ENCODE results near the gene CEP295NL. TPM values are rescaled to one million over a fixed set of nuclear protein-coding genes. Genes with fewer than 3 reads are reported as not detected.

The CEP295NL gene
- total RNA-seq, 1 experiment from 2014 or later, result 1.8 TPM

DNA sequence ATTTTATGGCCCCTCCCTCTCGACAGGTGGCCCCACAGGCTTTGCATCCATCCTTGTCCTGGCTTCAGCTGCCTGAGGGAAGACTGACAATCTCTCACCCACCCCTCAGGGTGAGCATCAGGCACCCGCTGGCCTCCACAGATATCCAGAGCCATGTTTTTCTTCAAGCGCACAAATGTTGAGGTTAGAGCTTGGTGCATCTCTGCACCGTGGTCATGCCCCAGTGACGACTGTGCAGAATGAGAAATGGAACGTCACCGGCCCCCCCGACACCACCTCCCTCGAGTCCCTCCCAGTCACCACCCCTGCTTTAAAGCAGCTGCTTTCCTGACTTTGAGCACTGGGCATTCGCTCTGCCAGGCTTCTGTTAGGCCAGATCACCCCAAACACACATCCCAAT is 42.0 kb upstream of the CEP295NL start:
- Histone ChIP-seq H3K27me3 (ENCODE audit: low read length) (no peaks in the 10 kb centered on the region), H2AFZ (ENCODE audit: low read length) (no peak overlapping the region), H3K9ac (ENCODE audit: low read length) (no peak overlapping the region), H3K9me2 (replicated peaks; ENCODE audit: low read length) (no peaks in the 10 kb centered on the region), H3K9me3 (ENCODE audit: low read length) (no peaks in the 10 kb centered on the region; the same call in 1 of the 2 replicates), H3K27ac (ENCODE audit: low read length) (no peak overlapping the region), H3K79me2 (ENCODE audit: low read length) (no peaks in the 10 kb centered on the region), H3K4me1 (ENCODE audit: insufficient read depth, low read length) (no peaks in the 10 kb centered on the region), H4K20me1 (ENCODE audit: low read length) (no peaks in the 10 kb centered on the region), H3K36me3 (ENCODE audit: low read depth, low read length) (no peaks in the 10 kb centered on the region), H3F3A (ENCODE audit: low read length, unreplicated experiment) (no peaks in the 10 kb centered on the region), H3K4me3 (ENCODE audit: low read length) (no peak overlapping the region), H3K4me2 (ENCODE audit: low read length) (no peak overlapping the region)
- ATAC-seq (no peak), DNase-seq (no peak)
- TF ChIP-seq EZH2phosphoT487 (IDR thresholded peaks at IDR 0.05; ENCODE audit: borderline replicate concordance, low read length) (no peak), EZH2 (IDR thresholded peaks at IDR 0.05; ENCODE audit: low read length, unreplicated experiment) (no peak)
- TF ChIP-seq, protein P1, sequence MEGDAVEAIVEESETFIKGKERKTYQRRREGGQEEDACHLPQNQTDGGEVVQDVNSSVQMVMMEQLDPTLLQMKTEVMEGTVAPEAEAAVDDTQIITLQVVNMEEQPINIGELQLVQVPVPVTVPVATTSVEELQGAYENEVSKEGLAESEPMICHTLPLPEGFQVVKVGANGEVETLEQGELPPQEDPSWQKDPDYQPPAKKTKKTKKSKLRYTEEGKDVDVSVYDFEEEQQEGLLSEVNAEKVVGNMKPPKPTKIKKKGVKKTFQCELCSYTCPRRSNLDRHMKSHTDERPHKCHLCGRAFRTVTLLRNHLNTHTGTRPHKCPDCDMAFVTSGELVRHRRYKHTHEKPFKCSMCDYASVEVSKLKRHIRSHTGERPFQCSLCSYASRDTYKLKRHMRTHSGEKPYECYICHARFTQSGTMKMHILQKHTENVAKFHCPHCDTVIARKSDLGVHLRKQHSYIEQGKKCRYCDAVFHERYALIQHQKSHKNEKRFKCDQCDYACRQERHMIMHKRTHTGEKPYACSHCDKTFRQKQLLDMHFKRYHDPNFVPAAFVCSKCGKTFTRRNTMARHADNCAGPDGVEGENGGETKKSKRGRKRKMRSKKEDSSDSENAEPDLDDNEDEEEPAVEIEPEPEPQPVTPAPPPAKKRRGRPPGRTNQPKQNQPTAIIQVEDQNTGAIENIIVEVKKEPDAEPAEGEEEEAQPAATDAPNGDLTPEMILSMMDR (conservative IDR thresholded peaks at IDR 0.05; ENCODE audit: low read depth, low read length), result no peak
- ChIA-PET CTCF (no interaction called here), POLR2A (ENCODE audit: unreplicated experiment) (no interaction called here)
- no TSS peak for BruUV-seq (replicated peaks)
- intact Hi-C loops (cut with micrococcal nuclease), result no loop called here

DNA sequence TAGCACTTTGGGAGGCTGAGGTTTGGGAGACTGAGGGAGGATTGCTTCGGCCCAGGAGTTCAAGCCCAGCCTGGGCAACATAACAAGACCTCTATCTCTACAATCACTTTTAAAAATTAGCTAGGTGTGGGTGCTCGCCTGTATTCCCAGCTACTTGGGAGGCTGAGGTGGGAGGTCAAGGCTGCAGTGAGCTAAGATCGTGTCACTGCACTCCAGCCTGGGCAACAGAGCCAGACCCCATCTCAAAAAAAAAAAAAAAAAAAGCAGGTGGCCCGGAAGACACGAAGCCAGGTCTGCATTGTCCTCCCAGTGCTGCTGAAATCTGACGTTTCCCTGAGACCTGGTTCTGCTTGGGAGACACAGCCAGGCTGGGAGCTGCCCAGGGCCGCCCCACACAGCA is 41.0 kb upstream of the CEP295NL start:
- Histone ChIP-seq H3K27ac (ENCODE audit: low read length) (no peak overlapping the region), H3K36me3 (ENCODE audit: low read depth, low read length) (no peaks in the 10 kb centered on the region), H3K4me2 (ENCODE audit: low read length) (no peak overlapping the region), H3K27me3 (ENCODE audit: low read length) (no peaks in the 10 kb centered on the region), H3K4me3 (ENCODE audit: low read length) (no peak overlapping the region), H4K20me1 (ENCODE audit: low read length) (no peaks in the 10 kb centered on the region), H3K4me1 (ENCODE audit: insufficient read depth, low read length) (peaks cover 6% of the 10 kb centered on the region; the same call in 1 of the 2 replicates), H3K9me2 (replicated peaks; ENCODE audit: low read length) (no peaks in the 10 kb centered on the region), H3K9me3 (ENCODE audit: low read length) (no peaks in the 10 kb centered on the region), H2AFZ (ENCODE audit: low read length) (no peak overlapping the region), H3K79me2 (ENCODE audit: low read length) (no peaks in the 10 kb centered on the region), H3K9ac (ENCODE audit: low read length) (no peak overlapping the region), H3F3A (ENCODE audit: low read length, unreplicated experiment) (no peaks in the 10 kb centered on the region)
- no peak for ATAC-seq
- CTCF ChIA-PET, result interaction anchor here (0.6 kb wide), 1 partner anchor 740 kb away, joined by 4 read pairs; no protein-coding TSS in a partner anchor
- POLR2A ChIA-PET (ENCODE audit: unreplicated experiment), result no interaction called here
- no peak for DNase-seq
- BruUV-seq (replicated peaks), result no TSS peak
- TF ChIP-seq EZH2 (IDR thresholded peaks at IDR 0.05; ENCODE audit: low read length, unreplicated experiment) (no peak), EZH2phosphoT487 (IDR thresholded peaks at IDR 0.05; ENCODE audit: borderline replicate concordance, low read length) (no peak)
- TF ChIP-seq, protein P1 (conservative IDR thresholded peaks at IDR 0.05; ENCODE audit: low read depth, low read length), result no peak
- intact Hi-C loops (cut with micrococcal nuclease), result no loop called here

DNA sequence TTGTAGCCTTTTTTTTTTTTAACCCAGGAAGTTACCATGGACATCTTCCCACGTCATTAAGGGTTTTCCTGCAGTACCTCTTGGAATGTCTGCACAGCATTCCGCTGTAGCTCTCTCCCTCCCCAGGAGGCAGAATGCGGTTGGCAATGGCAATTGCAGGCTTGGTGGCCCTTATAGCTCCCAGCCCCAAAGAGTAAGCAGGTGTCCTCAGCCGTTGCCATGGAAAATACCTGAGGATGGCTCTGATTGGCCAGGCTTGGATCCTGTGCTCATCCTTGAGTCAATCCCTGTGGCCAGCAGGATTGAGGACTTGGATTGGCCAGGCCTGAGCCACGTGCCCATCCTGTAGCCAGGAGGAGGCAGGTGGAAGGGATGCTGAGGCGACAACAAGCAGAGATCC is 37.7 kb upstream of the CEP295NL start:
- Histone ChIP-seq H3K9ac (ENCODE audit: low read length) (no peak overlapping the region), H3K9me2 (replicated peaks; ENCODE audit: low read length) (no peaks in the 10 kb centered on the region), H3K9me3 (ENCODE audit: low read length) (no peaks in the 10 kb centered on the region), H3K79me2 (ENCODE audit: low read length) (no peaks in the 10 kb centered on the region), H3F3A (ENCODE audit: low read length, unreplicated experiment) (no peaks in the 10 kb centered on the region), H3K27ac (ENCODE audit: low read length) (no peak overlapping the region), H3K4me2 (ENCODE audit: low read length) (no peak overlapping the region), H3K27me3 (ENCODE audit: low read length) (no peaks in the 10 kb centered on the region), H4K20me1 (ENCODE audit: low read length) (no peaks in the 10 kb centered on the region), H3K4me3 (ENCODE audit: low read length) (no peak overlapping the region), H2AFZ (ENCODE audit: low read length) (no peak overlapping the region), H3K4me1 (ENCODE audit: insufficient read depth, low read length) (peaks cover 8% of the 10 kb centered on the region; the same call in 1 of the 2 replicates), H3K36me3 (ENCODE audit: low read depth, low read length) (no peaks in the 10 kb centered on the region)
- ATAC-seq (no peak), DNase-seq (peak; percentile 31)
- intact Hi-C loops (cut with micrococcal nuclease), result no loop called here
- no peak for TF ChIP-seq EZH2 (IDR thresholded peaks at IDR 0.05; ENCODE audit: low read length, unreplicated experiment)
- TF ChIP-seq EZH2phosphoT487 (IDR thresholded peaks at IDR 0.05; ENCODE audit: borderline replicate concordance, low read length), result no peak
- TF ChIP-seq, protein P1 (conservative IDR thresholded peaks at IDR 0.05; ENCODE audit: low read depth, low read length), result no peak
- no TSS peak for BruUV-seq (replicated peaks)
- POLR2A ChIA-PET (ENCODE audit: unreplicated experiment), result no interaction called here
- CTCF ChIA-PET, result no interaction called here
